HEK293T (cell line): ENCODE measurements around the gene NDUFS6.

Experiments
- BHLHE40 ChIP-seq: fragments of 450-650 bp; IDR thresholded peaks from 2 replicates; pipeline ENCODE4 v1.6.1; 2016; ENCODE audit warnings: mild to moderate bottlenecking, moderate library complexity, borderline replicate concordance
- FOXM1 ChIP-seq: fragments of 450-650 bp; IDR thresholded peaks from 2 replicates; pipeline ENCODE4 v1.6.1; 2017; ENCODE audit warnings: mild to moderate bottlenecking, borderline replicate concordance
- L3MBTL2 ChIP-seq: fragments of 450-650 bp; conservative IDR thresholded peaks from 2 replicates; pipeline ENCODE4 v1.6.1; 2016; ENCODE audit warnings: mild to moderate bottlenecking
- SUZ12 ChIP-seq: fragments of 450-650 bp; IDR thresholded peaks from 2 replicates; pipeline ENCODE4 v1.6.1; 2016; ENCODE audit warnings: mild to moderate bottlenecking
- ZNF384 ChIP-seq: fragments of 450-650 bp; IDR thresholded peaks from 2 replicates; pipeline ENCODE4 v1.6.1; 2016

GRCh38 chr5:1840071-1840547 lies 38.9 kb downstream of the NDUFS6 start:
- TF ChIP-seq L3MBTL2 (no peak), ZNF384 (no peak), BHLHE40 (no peak), FOXM1 (no peak), SUZ12 (no peak)
